IMR-90 (cell line): Measurements from ENCODE around the gene ALPK3.

Source experiments
- POLR2A ChIP-seq: IDR thresholded peaks from 2 replicates; pipeline ENCODE4 v1.6.1; 2012; ENCODE audit warnings: mild to moderate bottlenecking, low read depth, low read length
- TF ChIP-seq, protein P1 (sequence below): conservative IDR thresholded peaks from 2 replicates; pipeline ENCODE4 v1.5.1; 2012; ENCODE audit warnings: mild to moderate bottlenecking, low read depth, low read length, improper control_type of control experiment

DNA sequence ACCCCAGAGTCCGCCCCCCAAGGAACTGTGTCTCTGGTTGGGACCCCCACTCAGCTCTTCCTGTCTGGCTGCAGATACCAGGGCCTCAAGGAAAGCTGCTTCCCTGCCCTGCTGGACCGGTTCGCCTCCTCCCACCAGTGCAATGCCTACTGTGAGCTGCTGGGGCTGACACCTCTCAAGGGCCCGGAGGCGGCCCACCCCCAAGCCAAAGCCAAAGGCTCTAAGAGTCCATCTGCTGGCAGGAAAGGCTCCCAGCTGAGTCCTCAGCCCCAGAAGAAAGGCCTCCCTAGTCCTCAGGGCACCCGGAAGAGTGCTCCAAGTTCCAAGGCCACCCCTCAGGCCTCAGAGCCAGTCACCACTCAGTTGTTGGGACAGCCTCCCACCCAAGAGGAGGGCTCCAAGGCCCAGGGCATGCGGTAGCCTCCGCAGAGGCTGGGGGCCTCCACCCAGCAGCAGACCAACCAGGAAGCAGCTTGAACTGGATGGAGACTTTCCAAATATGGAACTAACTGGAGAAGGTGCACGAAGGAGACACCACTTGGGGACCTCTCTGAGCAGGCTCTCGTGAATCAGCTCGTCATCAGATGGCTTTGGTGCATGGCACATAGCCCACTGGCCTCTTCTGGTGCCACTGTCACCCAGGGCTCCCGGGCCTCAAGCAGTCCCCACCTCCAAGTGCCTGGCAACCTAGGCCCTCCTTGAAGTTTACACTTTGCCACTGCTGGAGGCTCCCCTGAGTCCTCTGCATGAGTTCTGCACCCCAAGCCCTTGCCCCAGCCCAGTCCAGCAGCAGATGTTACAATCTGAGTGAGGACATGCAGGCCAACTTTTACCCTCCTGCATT, 51.1 kb downstream of the ALPK3 start:
- TF ChIP-seq, protein P1, sequence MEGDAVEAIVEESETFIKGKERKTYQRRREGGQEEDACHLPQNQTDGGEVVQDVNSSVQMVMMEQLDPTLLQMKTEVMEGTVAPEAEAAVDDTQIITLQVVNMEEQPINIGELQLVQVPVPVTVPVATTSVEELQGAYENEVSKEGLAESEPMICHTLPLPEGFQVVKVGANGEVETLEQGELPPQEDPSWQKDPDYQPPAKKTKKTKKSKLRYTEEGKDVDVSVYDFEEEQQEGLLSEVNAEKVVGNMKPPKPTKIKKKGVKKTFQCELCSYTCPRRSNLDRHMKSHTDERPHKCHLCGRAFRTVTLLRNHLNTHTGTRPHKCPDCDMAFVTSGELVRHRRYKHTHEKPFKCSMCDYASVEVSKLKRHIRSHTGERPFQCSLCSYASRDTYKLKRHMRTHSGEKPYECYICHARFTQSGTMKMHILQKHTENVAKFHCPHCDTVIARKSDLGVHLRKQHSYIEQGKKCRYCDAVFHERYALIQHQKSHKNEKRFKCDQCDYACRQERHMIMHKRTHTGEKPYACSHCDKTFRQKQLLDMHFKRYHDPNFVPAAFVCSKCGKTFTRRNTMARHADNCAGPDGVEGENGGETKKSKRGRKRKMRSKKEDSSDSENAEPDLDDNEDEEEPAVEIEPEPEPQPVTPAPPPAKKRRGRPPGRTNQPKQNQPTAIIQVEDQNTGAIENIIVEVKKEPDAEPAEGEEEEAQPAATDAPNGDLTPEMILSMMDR: no peak
- TF ChIP-seq POLR2A: no peak
